Kidney (tissue), 14 donors: ENCODE measurements around the gene NAPSA. TPM values are rescaled to one million over a fixed set of nuclear protein-coding genes. Genes with fewer than 3 reads are reported as not detected.
A peak's percentile ranks its signal among the peaks of the same experiment; 100 is the strongest.

ENCODE experiments used
- DNase-seq, 5 donors: peaks; one replicate each; pipeline ENCODE4 v3.0.0-alpha.2; 2013 to 2020
- FAIRE-seq: peaks from 2 replicates; lab custom pipeline; 2012; peaks lifted over from hg19 to GRCh38; lab: Jason Lieb, UNC
- H3K27ac ChIP-seq, 2 donors: one replicate each; pipeline ENCODE4 v1.7.0; 2013; ENCODE audit warnings: low read depth in 2 of 2, low read length in 2 of 2, inconsistent platforms in 1 of 2
- H3K27me3 ChIP-seq: one replicate; pipeline ENCODE4 v1.7.1; 2013; ENCODE audit warnings: low read length, inconsistent platforms; ENCODE audit not compliant: control insufficient read depth, insufficient read depth
- H3K36me3 ChIP-seq, 3 donors: one replicate each; pipeline versions ENCODE4 v1.7.0 to v1.7.1; 2013; ENCODE audit warnings: low read length in 3 of 3, control low read depth in 1 of 3, inconsistent platforms in 1 of 3; ENCODE audit not compliant: insufficient read depth in 3 of 3, control insufficient read depth in 2 of 3
- H3K4me1 ChIP-seq, 3 donors: one replicate each; pipeline versions ENCODE4 v1.7.0 to v1.7.1; 2013; ENCODE audit warnings: low read length in 3 of 3, inconsistent platforms in 1 of 3, low read depth in 1 of 3; ENCODE audit not compliant: control insufficient read depth in 2 of 3, insufficient read depth in 2 of 3
- H3K4me3 ChIP-seq, 3 donors: one replicate each; pipeline versions ENCODE4 v1.7.0 to v1.8.1; 2013; ENCODE audit warnings: low read length in 3 of 3, control low read depth in 1 of 3, inconsistent platforms in 1 of 3
- H3K9ac ChIP-seq, 3 donors: one replicate each; pipeline versions ENCODE4 v1.7.0 to v1.7.1; 2013; ENCODE audit warnings: low read length in 3 of 3, control low read depth in 1 of 3, inconsistent platforms in 1 of 3
- H3K9me3 ChIP-seq, 3 donors: one replicate each; pipeline versions ENCODE4 v1.7.0 to v1.7.1; 2013; ENCODE audit warnings: low read length in 3 of 3, control low read depth in 1 of 3, inconsistent platforms in 1 of 3; ENCODE audit not compliant: control insufficient read depth in 2 of 3, insufficient read depth in 1 of 3
- intact Hi-C: fragments of 100-400 bp; cut with DNase I; formaldehyde crosslinking; loops from one replicate; pipeline ENCODE4 v1.11.1; 2022
- polyA plus RNA-seq: library from polyadenylated mRNA; stranded (reverse); fragments of 350-450 nt; fragmentation: Illumina TruSeq; extraction: RNeasy Lipid Tissue Mini Kit (QIAGEN cat#74804); gene quantifications from one replicate; pipeline ENCODE4 v1.2.3, GENCODE V29; 2014; ENCODE audit warnings: low read depth, low replicate concordance; ENCODE audit not compliant: insufficient read depth
- total RNA-seq: library from RNA; stranded (reverse); fragmentation: NEBNext Ultra II Directional; extraction: Animal tissue kit (Norgen Biotek cat#: 25700); gene quantifications from one replicate; pipeline ENCODE4 v1.2.1, GENCODE V29; 2021
- TF ChIP-seq, protein P1 (sequence below): IDR thresholded peaks from 3 replicates; pipeline ENCODE4 v1.5.1; 2012; ENCODE audit warnings: mild to moderate bottlenecking, moderate library complexity, borderline replicate concordance; ENCODE audit not compliant: insufficient read depth; ENCODE audit errors: extremely low read depth
- donor health status: control.
- donor health status: control.
- donor health status: control.
- donor health status: control.
- donor health status: control.
- donor health status: DM: yes; HTN: yes; CAD: no.
- donor health status: Normal renal cell carcinoma (clear cell type).

The NAPSA gene
- total and polyA plus RNA-seq, 2 donors from 2014 or later: 217 to 268 TPM

DNA sequence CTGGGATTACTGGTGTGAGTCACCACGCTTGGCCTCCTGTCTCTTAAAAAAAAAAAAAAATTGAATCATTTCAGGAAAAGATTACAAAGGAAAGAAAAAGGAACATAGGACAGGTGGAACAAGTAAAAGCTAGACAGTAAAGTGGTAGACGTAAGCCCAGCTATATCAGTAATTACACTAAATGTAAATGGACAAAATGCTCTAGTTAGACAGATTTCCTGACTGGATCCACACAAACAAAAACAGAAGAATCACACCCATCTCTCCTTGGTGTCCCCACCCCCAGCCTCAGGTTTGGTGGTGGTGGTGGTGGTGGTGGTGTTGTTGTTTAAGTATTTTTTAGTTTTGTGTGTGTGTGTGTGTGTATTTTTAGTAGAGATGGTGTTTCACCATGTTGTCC is 47.0 kb upstream of the NAPSA start:
- H3K36me3 ChIP-seq: no peaks in the 10 kb centered on the region
- no peaks in the 10 kb centered on the region for H3K4me1 ChIP-seq
- H3K9ac ChIP-seq: no peak overlapping the region
- H3K27ac ChIP-seq: no peak overlapping the region
- no peak for FAIRE-seq
- no peak overlapping the region for H3K4me3 ChIP-seq
- H3K27me3 ChIP-seq: no peaks in the 10 kb centered on the region
- DNase-seq: no peak
- H3K9me3 ChIP-seq: no peaks in the 10 kb centered on the region
- intact Hi-C loops: no loop called here
- TF ChIP-seq, protein P1, sequence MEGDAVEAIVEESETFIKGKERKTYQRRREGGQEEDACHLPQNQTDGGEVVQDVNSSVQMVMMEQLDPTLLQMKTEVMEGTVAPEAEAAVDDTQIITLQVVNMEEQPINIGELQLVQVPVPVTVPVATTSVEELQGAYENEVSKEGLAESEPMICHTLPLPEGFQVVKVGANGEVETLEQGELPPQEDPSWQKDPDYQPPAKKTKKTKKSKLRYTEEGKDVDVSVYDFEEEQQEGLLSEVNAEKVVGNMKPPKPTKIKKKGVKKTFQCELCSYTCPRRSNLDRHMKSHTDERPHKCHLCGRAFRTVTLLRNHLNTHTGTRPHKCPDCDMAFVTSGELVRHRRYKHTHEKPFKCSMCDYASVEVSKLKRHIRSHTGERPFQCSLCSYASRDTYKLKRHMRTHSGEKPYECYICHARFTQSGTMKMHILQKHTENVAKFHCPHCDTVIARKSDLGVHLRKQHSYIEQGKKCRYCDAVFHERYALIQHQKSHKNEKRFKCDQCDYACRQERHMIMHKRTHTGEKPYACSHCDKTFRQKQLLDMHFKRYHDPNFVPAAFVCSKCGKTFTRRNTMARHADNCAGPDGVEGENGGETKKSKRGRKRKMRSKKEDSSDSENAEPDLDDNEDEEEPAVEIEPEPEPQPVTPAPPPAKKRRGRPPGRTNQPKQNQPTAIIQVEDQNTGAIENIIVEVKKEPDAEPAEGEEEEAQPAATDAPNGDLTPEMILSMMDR: no peak

DNA sequence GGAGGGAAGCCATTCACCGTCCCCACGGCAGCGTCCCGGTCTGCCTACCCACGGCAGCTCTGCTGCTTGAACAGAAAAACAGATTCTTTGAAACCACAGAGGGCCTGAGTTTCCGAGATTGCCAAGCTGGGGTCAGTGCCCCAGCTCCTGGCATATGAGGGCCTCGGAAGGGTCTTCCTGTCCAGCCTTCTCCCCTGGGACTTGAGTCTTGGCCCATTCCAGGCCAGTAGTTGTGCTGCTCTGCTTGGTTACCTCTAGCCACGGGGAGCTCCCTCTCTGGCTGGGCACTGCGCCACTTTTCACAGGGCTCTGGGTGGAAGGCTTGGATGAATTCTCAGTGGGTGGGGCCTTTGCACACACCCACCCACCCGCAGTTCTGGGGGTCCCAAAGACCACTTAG is 44.7 kb upstream of the NAPSA start:
- no peaks in the 10 kb centered on the region for H3K36me3 ChIP-seq
- TF ChIP-seq, protein P1: no peak
- no peaks in the 10 kb centered on the region for H3K4me1 ChIP-seq
- no peak overlapping the region for H3K27ac ChIP-seq
- FAIRE-seq: no peak
- no peak overlapping the region for H3K4me3 ChIP-seq
- no peaks in the 10 kb centered on the region for H3K27me3 ChIP-seq
- no peak for DNase-seq
- intact Hi-C loops: no loop called here
- H3K9ac ChIP-seq: no peak overlapping the region
- H3K9me3 ChIP-seq: no peaks in the 10 kb centered on the region

DNA sequence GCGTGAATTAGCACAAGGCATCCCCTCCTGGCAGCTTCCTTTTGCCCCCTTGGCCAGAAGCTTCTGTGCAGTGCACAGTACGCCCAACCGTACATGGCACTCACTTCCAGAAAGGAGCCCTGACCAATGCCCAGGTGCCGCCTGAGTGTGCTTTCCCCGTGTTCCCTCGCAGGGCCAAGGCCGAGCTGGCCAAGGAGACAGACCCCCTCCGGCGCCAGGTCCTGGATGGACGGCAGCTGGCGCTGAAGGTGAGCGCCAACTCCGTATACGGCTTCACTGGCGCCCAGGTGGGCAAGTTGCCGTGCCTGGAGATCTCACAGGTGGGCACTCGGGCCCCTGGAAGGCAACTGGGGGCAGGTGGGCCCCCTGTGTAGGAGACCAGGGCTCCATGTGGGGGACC is 43.9 kb upstream of the NAPSA start:
- no peak overlapping the region for H3K4me3 ChIP-seq
- H3K36me3 ChIP-seq: no peaks in the 10 kb centered on the region
- intact Hi-C loops: no loop called here
- H3K27me3 ChIP-seq: no peaks in the 10 kb centered on the region
- H3K27ac ChIP-seq: no peak overlapping the region
- no peak for DNase-seq
- TF ChIP-seq, protein P1: no peak
- FAIRE-seq: no peak
- no peaks in the 10 kb centered on the region for H3K4me1 ChIP-seq
- no peaks in the 10 kb centered on the region for H3K9me3 ChIP-seq
- H3K9ac ChIP-seq: no peak overlapping the region

DNA sequence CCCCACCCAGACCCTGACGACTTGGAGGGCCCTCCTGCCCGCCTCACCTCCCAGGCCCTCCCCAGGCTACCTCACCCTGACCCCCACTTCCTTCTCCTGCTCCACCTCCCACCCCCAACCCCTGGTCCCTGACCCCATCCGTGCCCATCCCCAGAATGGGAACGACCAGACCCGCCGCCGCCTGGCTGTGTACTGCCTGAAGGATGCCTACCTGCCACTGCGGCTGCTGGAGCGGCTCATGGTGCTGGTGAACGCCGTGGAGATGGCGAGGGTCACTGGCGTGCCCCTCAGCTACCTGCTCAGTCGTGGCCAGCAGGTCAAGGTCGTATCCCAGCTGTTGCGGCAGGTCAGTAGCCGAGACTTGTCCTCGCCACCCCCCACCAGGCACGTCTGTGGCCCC is 41.4 kb upstream of the NAPSA start:
- H3K27ac ChIP-seq: no peak overlapping the region
- TF ChIP-seq, protein P1: no peak
- no peak overlapping the region for H3K9ac ChIP-seq
- intact Hi-C loops: no loop called here
- no peaks in the 10 kb centered on the region for H3K27me3 ChIP-seq
- no peak overlapping the region for H3K4me3 ChIP-seq
- DNase-seq (peak in 1 of 5 donors; percentile 40), FAIRE-seq (no peak)
- no peaks in the 10 kb centered on the region for H3K4me1 ChIP-seq
- H3K9me3 ChIP-seq: no peaks in the 10 kb centered on the region
- no peaks in the 10 kb centered on the region for H3K36me3 ChIP-seq
